Ovary (tissue), 3 donors: Measurements from ENCODE around the gene CENPH.

ENCODE experiments used
- CTCF ChIP-seq, 3 donors: fragments of 450-650 bp in 2 of 3; fragments of 200-600 bp in 1 of 3; IDR thresholded peaks; one replicate each; pipeline versions ENCODE4 v1.5.1 to v1.8.0; 2016 to 2022; ENCODE audit warnings: antibody characterized with exemption in 3 of 3, mild to moderate bottlenecking in 1 of 3
- EP300 ChIP-seq: sonication (generic); formaldehyde crosslinking; IDR thresholded peaks from one replicate; pipeline ENCODE4 v1.6.1; 2017; ENCODE audit warnings: antibody characterized with exemption
- POLR2A ChIP-seq: fragments of 450-650 bp; IDR thresholded peaks from one replicate; pipeline ENCODE4 v1.6.1; 2017; ENCODE audit warnings: antibody characterized with exemption, mild to moderate bottlenecking, moderate library complexity
- donor health status: DM: no; HTN: no; CAD: no.

GRCh38 chr5:69148981-69149675, 40.3 kb upstream of the CENPH start:
- TF ChIP-seq CTCF (IDR thresholded peaks at IDR 0.05) (no peak), POLR2A (no peak), EP300 (no peak)
